Astrocyte of the cerebellum (primary cell): ENCODE data around the gene TRAM2.
A peak's percentile ranks its signal among the peaks of the same experiment; 100 is the strongest.

Experiments
- DNase-seq: peaks from one replicate; pipeline ENCODE4 v3.0.0-alpha.2; 2011; ENCODE audit warnings: low read depth
- H3K4me3 ChIP-seq: 2 replicates; pipeline ENCODE4 v1.5.1; 2011; ENCODE audit warnings: mild to moderate bottlenecking, low read depth, low read length, moderate library complexity
- in situ Hi-C: cut with HindIII; loops from 2 replicates; pipeline ENCODE4 v1.10.0; 2017; ENCODE audit warnings: low sequenced_read_pairs
- TF ChIP-seq, protein P1 (sequence below): IDR thresholded peaks from 2 replicates; pipeline ENCODE4 v1.5.1; 2012; ENCODE audit warnings: low read length, low read depth, moderate library complexity, mild to moderate bottlenecking; ENCODE audit errors: missing control alignments

The TRAM2 gene

DNA sequence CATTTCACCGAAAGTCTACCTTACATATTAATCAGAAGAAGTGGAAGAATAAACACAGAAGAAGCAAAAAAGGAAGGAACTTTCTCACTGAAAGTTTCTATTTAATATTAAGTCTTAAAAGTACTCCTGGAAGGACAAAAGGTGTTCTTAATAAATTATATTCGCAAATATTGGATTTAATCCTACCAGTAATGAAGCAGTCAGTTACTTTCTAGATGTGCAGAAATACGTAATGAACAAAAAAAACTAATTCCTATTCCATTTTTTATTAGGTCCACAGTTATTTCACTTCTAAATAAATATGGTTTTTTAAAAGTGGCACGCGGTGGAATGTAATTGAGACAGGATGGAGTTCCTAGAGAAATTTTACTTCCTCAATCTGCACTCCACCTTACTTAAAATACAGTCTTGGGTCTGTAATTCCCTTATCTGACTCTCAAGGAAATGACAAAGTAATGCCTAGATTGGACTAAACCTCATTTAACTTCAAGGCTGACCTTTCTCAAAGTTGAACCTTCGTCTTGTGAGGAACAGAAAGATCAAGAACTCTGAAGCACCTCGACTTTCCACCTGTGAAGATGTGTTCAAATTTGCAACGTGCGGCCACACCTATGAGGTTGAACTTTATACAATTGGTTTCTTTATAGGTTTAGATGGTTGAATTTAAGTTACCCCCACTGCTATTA lies 1.1 kb upstream of the TRAM2 start:
- in situ Hi-C loops, result no loop called here
- TF ChIP-seq, protein P1, sequence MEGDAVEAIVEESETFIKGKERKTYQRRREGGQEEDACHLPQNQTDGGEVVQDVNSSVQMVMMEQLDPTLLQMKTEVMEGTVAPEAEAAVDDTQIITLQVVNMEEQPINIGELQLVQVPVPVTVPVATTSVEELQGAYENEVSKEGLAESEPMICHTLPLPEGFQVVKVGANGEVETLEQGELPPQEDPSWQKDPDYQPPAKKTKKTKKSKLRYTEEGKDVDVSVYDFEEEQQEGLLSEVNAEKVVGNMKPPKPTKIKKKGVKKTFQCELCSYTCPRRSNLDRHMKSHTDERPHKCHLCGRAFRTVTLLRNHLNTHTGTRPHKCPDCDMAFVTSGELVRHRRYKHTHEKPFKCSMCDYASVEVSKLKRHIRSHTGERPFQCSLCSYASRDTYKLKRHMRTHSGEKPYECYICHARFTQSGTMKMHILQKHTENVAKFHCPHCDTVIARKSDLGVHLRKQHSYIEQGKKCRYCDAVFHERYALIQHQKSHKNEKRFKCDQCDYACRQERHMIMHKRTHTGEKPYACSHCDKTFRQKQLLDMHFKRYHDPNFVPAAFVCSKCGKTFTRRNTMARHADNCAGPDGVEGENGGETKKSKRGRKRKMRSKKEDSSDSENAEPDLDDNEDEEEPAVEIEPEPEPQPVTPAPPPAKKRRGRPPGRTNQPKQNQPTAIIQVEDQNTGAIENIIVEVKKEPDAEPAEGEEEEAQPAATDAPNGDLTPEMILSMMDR, result no peak
- peak overlapping the region; percentile 54 for H3K4me3 ChIP-seq
- no peak for DNase-seq

DNA sequence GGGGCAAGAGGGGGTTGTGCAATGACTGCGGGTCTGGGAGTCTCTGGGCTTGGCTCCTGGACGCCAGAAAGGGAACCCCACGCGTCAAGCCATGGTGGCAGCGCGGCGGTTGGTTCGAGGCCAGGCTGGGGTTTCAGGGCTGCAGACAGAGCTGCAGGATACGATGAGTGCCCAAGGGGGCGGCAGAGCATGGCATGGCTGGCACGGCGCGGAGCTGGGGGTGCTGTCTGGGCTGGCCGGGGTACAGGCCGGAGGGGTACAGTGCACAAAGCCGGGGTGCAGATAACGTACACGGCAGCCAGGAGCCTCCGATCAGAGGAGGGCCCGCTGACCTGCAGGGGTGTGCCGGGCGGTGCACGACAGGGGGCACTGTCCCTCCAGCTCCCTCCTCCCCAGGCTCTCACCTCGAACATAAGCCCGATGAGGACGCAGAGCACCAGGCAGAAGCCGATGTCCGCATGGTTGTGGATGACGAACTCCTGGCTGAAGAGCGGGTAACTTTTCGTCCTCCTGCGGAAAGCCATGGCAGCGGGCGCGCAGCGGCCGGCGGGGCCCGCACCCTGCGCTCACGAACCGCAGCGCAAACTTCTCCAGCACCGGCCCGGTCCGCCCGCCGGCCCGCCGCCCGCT lies 353 bp downstream of the TRAM2 start:
- DNase-seq, result no peak
- peak overlapping the region; percentile 93 for H3K4me3 ChIP-seq
- in situ Hi-C loops, result no loop called here
- TF ChIP-seq, protein P1, result peak; percentile 28

DNA sequence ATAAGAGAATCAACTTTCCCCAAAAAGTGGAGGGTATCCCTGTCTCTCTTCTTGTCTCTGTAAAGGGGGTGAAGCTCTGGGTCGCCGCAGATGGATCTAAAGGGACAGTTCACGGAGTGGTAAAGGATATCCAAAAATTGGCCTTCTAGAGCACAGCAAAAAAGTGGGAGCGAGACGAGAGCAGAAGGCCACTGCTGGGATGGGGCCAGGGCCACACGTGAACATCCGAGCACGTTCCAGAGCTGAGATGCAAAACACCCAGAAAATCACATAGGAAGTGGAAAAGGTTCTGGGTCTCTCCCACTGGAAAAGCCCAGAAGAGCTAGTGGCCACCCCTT lies 837 bp downstream of the TRAM2 start:
- DNase-seq, result no peak
- in situ Hi-C loops, result no loop called here
- H3K4me3 ChIP-seq, result peak overlapping the region; percentile 93
- TF ChIP-seq, protein P1, result no peak

DNA sequence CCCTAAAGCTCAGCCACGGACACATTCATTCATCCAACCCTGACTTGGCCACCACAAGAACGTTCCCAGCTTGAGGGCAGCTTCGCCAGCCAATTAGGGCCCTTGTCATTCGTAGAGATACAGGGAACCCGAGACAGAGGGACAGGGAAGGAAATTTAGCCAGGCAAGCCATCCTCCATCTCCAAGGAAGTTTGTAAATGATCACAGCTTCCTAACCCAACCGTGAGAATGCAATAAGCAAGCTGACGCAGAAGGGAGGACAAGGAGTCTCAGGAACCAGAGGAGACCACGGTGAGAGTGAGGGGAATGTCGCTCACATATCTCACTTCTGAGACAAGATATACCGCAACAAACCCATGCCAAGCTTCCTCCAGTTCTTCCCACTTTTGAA lies 1.4 kb downstream of the TRAM2 start:
- DNase-seq, result no peak
- TF ChIP-seq, protein P1, result no peak
- peak overlapping the region; percentile 93 for H3K4me3 ChIP-seq
- in situ Hi-C loops, result no loop called here

DNA sequence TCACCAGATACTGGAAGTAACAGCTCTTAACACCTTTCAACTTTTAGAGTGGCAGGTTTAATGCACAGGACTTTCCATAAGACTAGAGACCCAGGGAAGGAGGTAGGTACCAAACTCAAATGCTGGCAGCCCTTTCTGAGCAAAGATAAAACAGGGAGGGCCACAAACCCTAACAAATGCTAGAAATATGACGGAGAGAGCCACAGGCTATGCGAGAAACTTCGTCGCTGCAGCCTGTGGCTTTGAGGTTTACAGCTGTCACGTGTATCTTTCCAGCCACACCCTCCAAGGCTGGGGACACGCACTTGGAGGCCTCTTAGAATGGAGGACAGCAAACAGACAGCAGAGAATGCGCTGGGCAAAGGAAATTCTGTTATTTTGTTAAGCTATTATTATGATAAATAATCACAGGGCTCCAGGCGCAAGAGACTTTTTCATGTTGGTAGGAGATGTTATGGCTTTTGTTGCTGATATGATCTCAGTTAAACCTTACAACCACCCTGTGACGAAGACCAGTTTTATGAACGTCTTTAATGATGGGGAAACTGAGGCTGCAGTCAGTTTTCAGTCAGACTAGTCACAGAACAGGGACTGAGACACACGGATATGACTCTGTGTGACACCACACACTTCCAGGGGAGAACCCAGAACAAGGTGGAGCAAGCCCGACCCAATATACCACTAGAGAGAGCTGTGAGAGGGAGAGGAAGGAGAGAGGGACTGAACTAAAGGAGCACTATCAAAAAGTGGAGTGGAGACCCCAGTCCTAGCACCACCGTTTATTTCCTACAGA lies 2.0 kb downstream of the TRAM2 start:
- DNase-seq, result no peak

DNA sequence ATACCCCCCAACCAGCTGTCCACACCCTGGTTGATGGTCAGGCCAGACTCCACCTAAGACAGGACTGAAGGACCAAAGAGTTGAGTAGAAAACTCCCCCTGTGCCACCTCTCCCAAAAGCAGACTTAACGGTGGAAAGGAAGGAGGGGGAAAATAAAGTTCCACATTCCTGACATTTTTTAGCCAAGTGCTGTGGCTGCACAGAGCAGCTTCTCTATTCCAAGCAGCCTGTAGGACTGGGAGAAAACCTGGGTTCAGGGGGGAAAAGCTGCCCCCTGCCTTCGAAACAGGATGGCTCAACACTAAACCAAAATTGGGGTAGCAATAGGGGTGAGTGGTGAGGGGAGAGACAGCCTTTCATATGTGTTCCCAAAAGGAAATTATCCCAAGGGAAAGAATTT lies 3.6 kb downstream of the TRAM2 start:
- TF ChIP-seq, protein P1, result peak; percentile 32
- peak overlapping the region; percentile 93 for H3K4me3 ChIP-seq
- in situ Hi-C loops, result no loop called here
- DNase-seq, result no peak

More for the DNA sequence above, 2.0 kb downstream of the TRAM2 start:
- TF ChIP-seq, protein P1, result no peak
- H3K4me3 ChIP-seq, result peak overlapping the region; percentile 93
- in situ Hi-C loops, result no loop called here
